ENCODE data around the gene CEP135. TPM values are rescaled to one million over a fixed set of nuclear protein-coding genes. Genes with fewer than 3 reads are reported as not detected.

The CEP135 gene
- polyA plus RNA-seq, 1 of the 3 experiments (the other 2 are of a cell fraction): 1.6 TPM

GRCh38 chr4:56066493-56066892, 117.7 kb downstream of the CEP135 start:
- H4K20me1 ChIP-seq (ENCODE audit: insufficient read depth): no peaks in the 10 kb centered on the region
- no peak overlapping the region for H2AFZ ChIP-seq (ENCODE audit: low read depth)
- H3K27ac ChIP-seq (ENCODE audit: low read depth in 2 of 2, low read length in 1 of 2): no peak overlapping the region
- ChIA-PET POLR2A (no interaction called here), CTCF (no interaction called here)
- H3K9me3 ChIP-seq: no peaks in the 10 kb centered on the region
- H3K27me3 ChIP-seq (ENCODE audit: insufficient read depth): no peaks in the 10 kb centered on the region
- H3K9me2 ChIP-seq: no peaks in the 10 kb centered on the region
- no peak overlapping the region for H3K9ac ChIP-seq
- no peaks in the 10 kb centered on the region for H3K36me3 ChIP-seq (replicated peaks in 1 of 2; ENCODE audit: control insufficient read depth in 1 of 2, insufficient read depth in 2 of 2, low read length in 1 of 2)
- no peaks in the 10 kb centered on the region for H3K79me2 ChIP-seq (ENCODE audit: insufficient read depth)
- WGBS (ENCODE audit: low lambda C conversion rate): 85% methylated on average over 2 of the region's 2 CpGs
- H3K4me1 ChIP-seq (ENCODE audit: control insufficient read depth in 1 of 2, insufficient read depth in 2 of 2, low read depth in 1 of 2, low read length in 1 of 2): peaks cover 0 to 2% of the 10 kb centered on the region in 2 experiments; a peak in 1 of 4 replicates
- no peak overlapping the region for H3K4me2 ChIP-seq
- no peaks in the 10 kb centered on the region for H3F3A ChIP-seq (replicated peaks; ENCODE audit: insufficient read depth)
- no peak for DNase-seq
- TF ChIP-seq RAD21 (IDR thresholded peaks at IDR 0.05; ENCODE audit: low read length) (no peak), CTCF (IDR thresholded peaks at IDR 0.05) (no peak), FOXJ3 (CRISPR knock-in tag; IDR thresholded peaks at IDR 0.05) (no peak), ZBTB33 (IDR thresholded peaks at IDR 0.05; ENCODE audit: borderline replicate concordance, low read depth) (no peak), YY1 (IDR thresholded peaks at IDR 0.05; ENCODE audit: low read depth) (no peak), RXRA (IDR thresholded peaks at IDR 0.05; ENCODE audit: borderline replicate concordance, low read depth) (no peak), NFIC (IDR thresholded peaks at IDR 0.05; ENCODE audit: borderline replicate concordance) (no peak), TEAD4 (IDR thresholded peaks at IDR 0.05; ENCODE audit: borderline replicate concordance, insufficient read depth) (no peak), REST (IDR thresholded peaks at IDR 0.05; ENCODE audit: low read depth, low read length) (no peak), TAF1 (IDR thresholded peaks at IDR 0.05; ENCODE audit: borderline replicate concordance, low read depth, low read length) (no peak), TCF12 (IDR thresholded peaks at IDR 0.05) (no peak), MXI1 (IDR thresholded peaks at IDR 0.05; ENCODE audit: low read depth, low read length) (no peak), GATA2 (CRISPR knock-in tag; IDR thresholded peaks at IDR 0.05) (no peak), GABPA (IDR thresholded peaks at IDR 0.05; ENCODE audit: low read depth) (no peak), IRF3 (IDR thresholded peaks at IDR 0.05; ENCODE audit: low read depth, low read length) (no peak), FOXM1 (IDR thresholded peaks at IDR 0.05; ENCODE audit: low read depth) (no peak), JUND (IDR thresholded peaks at IDR 0.05) (no peak), POLR2AphosphoS5 (IDR thresholded peaks at IDR 0.05; ENCODE audit: low read depth, low read length) (no peak), SIN3A (IDR thresholded peaks at IDR 0.05; ENCODE audit: borderline replicate concordance, low read depth, low read length) (no peak), SMC3 (IDR thresholded peaks at IDR 0.05; ENCODE audit: low read depth, low read length) (no peak)
- no peak overlapping the region for H3K4me3 ChIP-seq (ENCODE audit: low read depth in 2 of 2, low read length in 1 of 2)

Measured in SK-N-SH (cell line).